Spleen (tissue), 11 donors: ENCODE results near the gene SCN2A. TPM values are rescaled to one million over a fixed set of nuclear protein-coding genes. Genes with fewer than 3 reads are reported as not detected.

Experiments used
- DNase-seq: peaks from one replicate; pipeline ENCODE4 v3.0.0-alpha.2; 2020
- H3K27ac ChIP-seq, 8 donors: fragments of 200-600 bp; sonication (generic) in 7 of 8; 1 replicate in 4 of 8; 2 replicates in 4 of 8; pipeline versions ENCODE4 v1.5.0 to v1.8.0; 2016 to 2021; ENCODE audit warnings: inconsistent platforms in 4 of 8, mild to moderate bottlenecking in 4 of 8, moderate library complexity in 1 of 8
- H3K27me3 ChIP-seq, 7 donors: fragments of 200-600 bp; sonication (generic) in 6 of 7; replicated peaks in 1 of 7; 1 replicate in 4 of 7; 2 replicates in 3 of 7; pipeline versions ENCODE4 v1.5.0 to v1.8.0; 2016 to 2021; ENCODE audit warnings: inconsistent platforms in 3 of 7, mild to moderate bottlenecking in 1 of 7
- H3K36me3 ChIP-seq, 6 donors: fragments of 200-600 bp; sonication (generic) in 5 of 6; 1 replicate in 4 of 6; 2 replicates in 2 of 6; pipeline versions ENCODE4 v1.5.0 to v1.8.0; 2016 to 2021; ENCODE audit warnings: inconsistent platforms in 2 of 6
- H3K4me1 ChIP-seq, 6 donors: fragments of 200-600 bp; sonication (generic) in 5 of 6; 1 replicate in 3 of 6; 2 replicates in 3 of 6; pipeline versions ENCODE4 v1.5.0 to v1.8.0; 2016 to 2021; ENCODE audit warnings: inconsistent platforms in 3 of 6
- H3K4me3 ChIP-seq, 8 donors: fragments of 200-600 bp; sonication (generic) in 7 of 8; 1 replicate in 4 of 8; 2 replicates in 4 of 8; pipeline versions ENCODE4 v1.5.0 to v1.8.0; 2016 to 2021; ENCODE audit warnings: inconsistent platforms in 4 of 8, mild to moderate bottlenecking in 4 of 8, moderate library complexity in 2 of 8
- H3K9me3 ChIP-seq, 8 donors: fragments of 200-600 bp; sonication (generic) in 7 of 8; 1 replicate in 4 of 8; 2 replicates in 4 of 8; pipeline versions ENCODE4 v1.5.0 to v1.8.0; 2016 to 2021; ENCODE audit warnings: inconsistent platforms in 4 of 8
- CTCF ChIP-seq, 11 experiments: fragments of 200-600 bp in 7 of 11; fragments of 450-650 bp in 4 of 11; sonication (generic) in 4 of 11; IDR thresholded peaks in 8 of 11; conservative IDR thresholded peaks in 3 of 11; 1 replicate in 7 of 11; 2 replicates in 4 of 11; pipeline versions ENCODE4 v1.4.0 to v1.8.0; 2016 to 2021; ENCODE audit warnings: antibody characterized with exemption in 11 of 11, inconsistent platforms in 4 of 11, mild to moderate bottlenecking in 1 of 11
- POLR2A ChIP-seq, 3 donors: fragments of 450-650 bp; IDR thresholded peaks; one replicate each; pipeline ENCODE4 v1.5.1; 2017; ENCODE audit warnings: antibody characterized with exemption in 3 of 3, mild to moderate bottlenecking in 1 of 3
- POLR2AphosphoS5 ChIP-seq, 3 donors: sonication (generic); formaldehyde crosslinking; IDR thresholded peaks; one replicate each; pipeline ENCODE4 v1.5.1; 2017; ENCODE audit warnings: antibody characterized with exemption in 3 of 3
- WGBS, 5 donors: extraction: QIAGEN DNeasy Blood & Tissue Kit in 3 of 5; methylation state at CpG; one replicate each; pipeline versions ENCODE4 v1.1.5 to v1.1.7; 2013 to 2018; 5-methylcytosine and 5-hydroxymethylcytosine counted together
- intact Hi-C: fragments of 100-400 bp; cut with DNase I; formaldehyde crosslinking; loops from one replicate; pipeline ENCODE4 v1.15.0; 2023; ENCODE audit warnings: low total_unique reads
- polyA plus RNA-seq, 3 donors: library from polyadenylated mRNA; stranded (reverse); fragments of 200-250 nt; gene quantifications; one replicate each; pipeline ENCODE4 v1.2.1, GENCODE V29; 2013
- total RNA-seq, 7 donors: library from RNA; depleted of rRNA in 3 of 7; stranded (reverse); fragments of >200 nt in 3 of 7; fragmentation: NEBNext Ultra II Directional in 4 of 7; extraction: Animal tissue kit (Norgen Biotek cat#: 25700) in 4 of 7; gene quantifications; one replicate each; pipeline versions ENCODE4 v1.1.0 to v1.2.1, GENCODE V29; 2016 to 2021
- donor health status: healthy with polysubstance abuse.
- donor health status: DM: no; HTN: no; CAD: no; lungs with moderate emphysema.
- donor health status: DM: no; HTN: no; CAD: no.
- donor health status: Bipolar disorder and iron deficiency.
- donor health status: healthy.
- donor health status: DM: no; HTN: no; CAD: no.
- donor health status: DM: yes; HTN: yes; CAD: no.

SCN2A gene
- total and polyA plus RNA-seq, 10 donors: 0.14 to 1.2 (median 0.28) TPM

GRCh38 chr2:165273176-165273575 is 34.0 kb downstream of the SCN2A start:
- Histone ChIP-seq H3K4me1 (peaks cover 0 to 7% (median 0%) of the 10 kb centered on the region in 6 donors), H3K27me3 (no peaks in the 10 kb centered on the region), H3K27ac (no peak overlapping the region), H3K9me3 (no peaks in the 10 kb centered on the region), H3K36me3 (no peaks in the 10 kb centered on the region), H3K4me3 (no peak overlapping the region)
- DNase-seq: no peak
- intact Hi-C loops: no loop called here
- no peak for TF ChIP-seq CTCF (IDR thresholded peaks at IDR 0.05 in 8 of 11, conservative IDR thresholded peaks at IDR 0.05 in 3 of 11)
- no peak for TF ChIP-seq POLR2AphosphoS5 (IDR thresholded peaks at IDR 0.05)
- no peak for TF ChIP-seq POLR2A (IDR thresholded peaks at IDR 0.05)

GRCh38 chr2:165274698-165275097 is 35.5 kb downstream of the SCN2A start:
- Histone ChIP-seq H3K9me3 (no peaks in the 10 kb centered on the region), H3K36me3 (no peaks in the 10 kb centered on the region), H3K4me1 (peaks cover 0 to 7% (median 0%) of the 10 kb centered on the region in 6 donors), H3K4me3 (no peak overlapping the region), H3K27me3 (no peaks in the 10 kb centered on the region), H3K27ac (peak overlapping the region in 1 of 8 donors; percentile 8)
- DNase-seq: no peak
- intact Hi-C loops: no loop called here
- TF ChIP-seq POLR2A (IDR thresholded peaks at IDR 0.05) (no peak), CTCF (IDR thresholded peaks at IDR 0.05 in 8 of 11, conservative IDR thresholded peaks at IDR 0.05 in 3 of 11) (no peak), POLR2AphosphoS5 (IDR thresholded peaks at IDR 0.05) (no peak)
- WGBS, 5 donors: 59 to 73% (median 70%) methylated on average over 5 of the region's 5 CpGs

- Histone ChIP-seq H3K27ac (no peak overlapping the region), H3K9me3 (no peaks in the 10 kb centered on the region), H3K27me3 (no peaks in the 10 kb centered on the region), H3K4me1 (peaks cover 0 to 7% (median 0%) of the 10 kb centered on the region in 6 donors), H3K36me3 (no peaks in the 10 kb centered on the region), H3K4me3 (no peak overlapping the region)
- intact Hi-C loops: no loop called here
- TF ChIP-seq POLR2AphosphoS5 (IDR thresholded peaks at IDR 0.05) (no peak), CTCF (IDR thresholded peaks at IDR 0.05 in 8 of 11, conservative IDR thresholded peaks at IDR 0.05 in 3 of 11) (no peak), POLR2A (IDR thresholded peaks at IDR 0.05) (no peak)
- WGBS, 5 donors: 75 to 89% (median 87%) methylated on average over 2 of the region's 2 CpGs
- no peak for DNase-seq
These were observed 36.7 kb downstream of the SCN2A start for GRCh38 chr2:165275932-165276331.

- H3K4me1 ChIP-seq: peaks cover 0 to 7% (median 0%) of the 10 kb centered on the region in 6 donors
- H3K4me3 ChIP-seq: no peak overlapping the region
- no peaks in the 10 kb centered on the region for H3K27me3 ChIP-seq
- intact Hi-C loops: no loop called here
- no peak for TF ChIP-seq POLR2A (IDR thresholded peaks at IDR 0.05)
- TF ChIP-seq POLR2AphosphoS5 (IDR thresholded peaks at IDR 0.05): no peak
- no peak for TF ChIP-seq CTCF (IDR thresholded peaks at IDR 0.05 in 8 of 11, conservative IDR thresholded peaks at IDR 0.05 in 3 of 11)
- H3K9me3 ChIP-seq: no peaks in the 10 kb centered on the region
- H3K36me3 ChIP-seq: no peaks in the 10 kb centered on the region
- no peak for DNase-seq
- peak overlapping the region in 1 of 8 donors; percentile 13 for H3K27ac ChIP-seq
These were observed 38.1 kb downstream of the SCN2A start for GRCh38 chr2:165277295-165277694.
